ENCODE measurements around the gene CCDC7.
"Not testable (repeated sequence)": the region's sequence is repeated elsewhere in the genome, so short reads cannot be mapped to it uniquely, and the experiment has no call there.

Gene CCDC7

GRCh38 chr10:32890444-32890843 is 444.5 kb downstream of the CCDC7 start:
- DNase-seq, result no peak

- DNase-seq, result no peak
Observed at GRCh38 chr10:32891261-32891660, 445.3 kb downstream of the CCDC7 start.

DNA sequence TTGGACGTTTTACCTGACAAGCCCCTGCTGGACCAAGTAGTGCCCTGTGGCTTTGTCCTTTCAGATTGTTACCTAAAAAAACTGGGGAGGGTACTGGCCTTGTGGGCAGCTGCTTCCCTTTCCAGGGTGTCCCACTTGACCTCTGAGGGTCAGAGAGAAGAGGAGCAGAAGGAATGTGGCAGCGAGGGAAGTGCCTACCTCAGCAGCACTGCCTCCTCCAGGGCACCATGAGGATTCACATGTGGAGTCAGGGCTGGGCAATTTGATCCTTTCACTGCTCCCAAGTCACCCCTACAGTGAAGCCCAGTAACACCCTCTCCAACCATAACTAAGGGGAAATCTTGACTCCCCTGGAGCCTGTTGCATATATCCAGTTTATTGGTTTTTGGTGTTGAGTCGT is 447.5 kb downstream of the CCDC7 start:
- DNase-seq, result peak in 3 of 4 experiments; percentile 11 to 30 (median 11)

DNA sequence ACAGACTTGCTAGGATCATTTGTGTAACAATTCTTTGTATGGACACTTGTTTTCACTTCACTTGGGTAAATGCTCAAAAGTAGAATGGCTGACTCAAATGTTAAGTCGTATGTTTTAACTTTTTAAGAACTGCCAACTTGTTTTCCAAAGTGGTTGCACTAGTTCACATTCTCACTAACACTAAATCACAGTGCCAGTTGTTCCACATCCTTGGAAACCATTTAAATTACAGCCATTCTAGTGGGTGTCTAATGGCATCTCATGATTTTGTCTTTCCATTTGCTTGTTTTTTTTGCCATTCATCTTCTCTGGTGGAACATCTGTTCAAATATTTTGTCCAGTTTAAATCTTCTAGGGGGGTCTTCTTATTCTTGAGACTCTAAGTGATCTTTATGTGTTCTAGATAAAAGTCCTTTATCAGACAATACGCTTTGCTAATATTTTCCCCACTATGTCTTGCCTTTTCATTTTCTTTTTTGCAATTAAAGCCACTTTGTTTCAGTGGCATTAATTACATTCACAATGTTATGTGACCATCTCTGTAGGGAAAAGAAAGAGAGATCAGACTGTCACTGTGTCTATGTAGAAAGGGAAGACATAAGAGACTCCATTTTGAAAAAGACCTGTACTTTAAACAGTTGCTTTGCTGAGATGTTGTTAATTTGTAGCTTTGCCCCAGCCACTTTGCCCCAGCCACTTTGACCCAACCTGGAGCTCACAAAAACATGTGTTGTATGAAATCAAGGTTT is 448.1 kb downstream of the CCDC7 start:
- DNase-seq, result no peak

DNA sequence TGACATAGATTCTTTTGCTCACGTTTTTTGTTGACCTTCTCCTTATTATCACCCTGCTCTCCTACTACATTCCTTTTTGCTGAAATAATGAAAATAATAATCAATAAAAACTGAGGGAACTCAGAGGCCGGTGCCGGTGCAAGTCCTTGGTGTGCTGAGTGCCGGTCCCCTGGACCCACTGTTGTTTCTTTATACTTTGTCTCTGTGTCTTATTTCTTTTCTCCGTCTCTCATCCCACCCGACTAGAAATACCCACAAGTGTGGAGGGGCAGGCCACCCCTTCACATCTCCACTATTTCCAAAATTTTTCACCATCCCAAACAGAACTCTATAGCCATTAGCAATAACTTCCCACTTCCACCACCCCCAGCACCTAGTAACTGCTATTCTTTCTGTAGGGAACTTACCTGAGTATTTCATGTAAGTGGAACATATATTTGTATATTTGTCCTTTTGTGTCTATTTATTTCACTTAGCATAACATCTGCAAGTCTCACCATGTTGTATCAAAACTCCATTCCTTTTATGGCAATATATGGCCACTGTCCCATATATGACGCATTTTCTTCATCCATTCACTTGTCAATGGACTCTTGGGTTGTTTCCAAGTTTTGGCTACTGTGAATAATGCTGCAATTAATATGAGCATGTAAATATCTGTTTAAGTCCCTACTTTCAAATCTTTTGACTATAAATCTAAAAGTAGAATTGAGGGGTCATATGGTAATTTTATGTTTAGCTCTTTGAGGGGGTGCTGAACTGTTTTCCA is 449.4 kb downstream of the CCDC7 start:
- DNase-seq, result not testable (repeated sequence)

- DNase-seq, result no peak
Observed at GRCh38 chr10:32901815-32902214, 455.9 kb downstream of the CCDC7 start.

GRCh38 chr10:32905466-32905865 is 459.5 kb downstream of the CCDC7 start:
- DNase-seq, result no peak

DNA sequence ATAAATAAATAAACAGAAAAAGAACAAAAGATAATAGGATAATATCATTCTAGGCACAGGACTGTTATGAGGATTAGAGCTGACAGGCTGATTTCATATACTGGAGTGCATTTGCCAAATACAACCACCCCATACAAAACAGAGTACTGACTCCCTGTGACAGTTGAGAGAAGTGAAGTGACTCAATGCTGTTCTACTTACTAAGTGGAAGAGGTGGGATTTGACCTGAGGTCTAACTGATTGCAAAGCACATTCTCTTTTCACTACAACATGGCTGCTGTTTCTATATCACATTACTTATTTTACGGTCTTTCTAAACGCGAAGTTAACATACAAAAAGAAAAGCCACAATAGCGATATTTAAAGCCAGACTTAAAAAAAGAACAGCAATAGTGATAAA is 460.7 kb downstream of the CCDC7 start:
- no peak for DNase-seq

GRCh38 chr10:32909456-32909855 is 463.5 kb downstream of the CCDC7 start:
- DNase-seq, result no peak

GRCh38 chr10:32909970-32910369 is 464.0 kb downstream of the CCDC7 start:
- DNase-seq, result not testable (repeated sequence)

GRCh38 chr10:32911285-32912016 is 465.5 kb downstream of the CCDC7 start:
- peak in 2 of 4 experiments; percentile 16 to 39 for DNase-seq

- DNase-seq, result not testable (repeated sequence)
Observed at GRCh38 chr10:32917817-32918216, 471.9 kb downstream of the CCDC7 start.

DNA sequence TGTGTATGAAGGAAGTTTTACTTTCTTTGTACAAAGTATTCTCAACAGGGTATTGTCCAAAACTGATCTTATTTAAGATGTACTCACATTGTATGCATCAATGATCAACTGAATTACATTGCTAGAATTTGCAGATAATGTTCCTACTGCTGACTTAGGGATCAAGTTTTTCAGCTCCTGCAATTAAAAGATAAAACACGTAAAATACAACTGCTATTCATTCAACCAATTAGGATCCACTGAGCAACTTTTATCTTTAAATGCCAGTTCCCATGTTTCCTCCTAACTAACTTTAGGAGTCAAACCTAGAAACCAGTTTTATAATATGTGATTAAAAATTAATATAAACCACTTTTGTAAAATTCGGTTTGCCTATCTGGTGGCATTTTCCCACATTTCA is 476.2 kb downstream of the CCDC7 start:
- no peak for DNase-seq

- DNase-seq, result no peak
Observed at GRCh38 chr10:32923134-32923533, 477.2 kb downstream of the CCDC7 start.

GRCh38 chr10:32923849-32924248 is 477.9 kb downstream of the CCDC7 start:
- no peak for DNase-seq

Data from suppressor macrophage (primary cell).